ENCODE results near the gene RANGAP1. TPM values are rescaled to one million over a fixed set of nuclear protein-coding genes. Genes with fewer than 3 reads are reported as not detected.

The RANGAP1 gene
- total RNA-seq, 4 donors from 2014 or later: 35.5 to 42.7 (median 38.8) TPM

- Histone ChIP-seq H3K9me3 (no peaks in the 10 kb centered on the region), H3K4me3 (replicated peaks in 1 of 3) (no peak overlapping the region), H3K36me3 (peaks cover 48 to 56% of the 10 kb centered on the region in 2 donors), H3K27ac (no peak overlapping the region), H3K27me3 (no peaks in the 10 kb centered on the region), H3K4me1 (no peaks in the 10 kb centered on the region)
- intact Hi-C loops (cut with DNase I): no loop called here
- 92 to 93% methylated on average over 14 to 15 of the region's 15 CpGs for WGBS, 2 donors
- no peak for DNase-seq
- TF ChIP-seq, protein P1, sequence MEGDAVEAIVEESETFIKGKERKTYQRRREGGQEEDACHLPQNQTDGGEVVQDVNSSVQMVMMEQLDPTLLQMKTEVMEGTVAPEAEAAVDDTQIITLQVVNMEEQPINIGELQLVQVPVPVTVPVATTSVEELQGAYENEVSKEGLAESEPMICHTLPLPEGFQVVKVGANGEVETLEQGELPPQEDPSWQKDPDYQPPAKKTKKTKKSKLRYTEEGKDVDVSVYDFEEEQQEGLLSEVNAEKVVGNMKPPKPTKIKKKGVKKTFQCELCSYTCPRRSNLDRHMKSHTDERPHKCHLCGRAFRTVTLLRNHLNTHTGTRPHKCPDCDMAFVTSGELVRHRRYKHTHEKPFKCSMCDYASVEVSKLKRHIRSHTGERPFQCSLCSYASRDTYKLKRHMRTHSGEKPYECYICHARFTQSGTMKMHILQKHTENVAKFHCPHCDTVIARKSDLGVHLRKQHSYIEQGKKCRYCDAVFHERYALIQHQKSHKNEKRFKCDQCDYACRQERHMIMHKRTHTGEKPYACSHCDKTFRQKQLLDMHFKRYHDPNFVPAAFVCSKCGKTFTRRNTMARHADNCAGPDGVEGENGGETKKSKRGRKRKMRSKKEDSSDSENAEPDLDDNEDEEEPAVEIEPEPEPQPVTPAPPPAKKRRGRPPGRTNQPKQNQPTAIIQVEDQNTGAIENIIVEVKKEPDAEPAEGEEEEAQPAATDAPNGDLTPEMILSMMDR (IDR thresholded peaks at IDR 0.05): no peak
- no peak for TF ChIP-seq POLR2A (IDR thresholded peaks at IDR 0.05)
Measured at GRCh38 chr22:41332217-41332939, 46.4 kb upstream of the RANGAP1 start.

DNA sequence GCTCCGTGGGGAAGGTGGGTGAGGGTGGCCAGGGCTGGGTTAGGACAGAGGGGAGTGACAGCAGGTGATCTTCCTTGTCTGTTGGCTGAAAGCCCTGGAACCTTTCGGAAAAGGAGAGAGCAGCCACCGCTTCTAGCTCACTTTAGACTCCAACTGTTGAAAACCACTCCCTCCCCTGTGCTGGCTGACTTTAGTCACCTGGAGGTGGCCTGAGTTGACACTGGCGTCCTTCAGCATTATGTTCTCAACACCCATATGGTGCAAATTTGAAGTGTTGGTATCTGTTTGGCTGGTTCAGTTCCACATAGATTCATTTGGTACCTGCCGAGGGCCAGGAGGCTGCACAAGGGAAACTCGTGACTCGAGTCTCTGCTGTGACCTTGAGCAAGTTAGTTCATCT, 44.2 kb upstream of the RANGAP1 start:
- 98 to 100% methylated on average over 7 of the region's 7 CpGs for WGBS, 2 donors
- intact Hi-C loops (cut with DNase I): no loop called here
- Histone ChIP-seq H3K4me1 (no peaks in the 10 kb centered on the region), H3K4me3 (replicated peaks in 1 of 3) (no peak overlapping the region), H3K27ac (no peak overlapping the region), H3K9me3 (no peaks in the 10 kb centered on the region), H3K27me3 (no peaks in the 10 kb centered on the region), H3K36me3 (peaks cover 61 to 65% of the 10 kb centered on the region in 2 donors)
- no peak for DNase-seq
- TF ChIP-seq, protein P1 (IDR thresholded peaks at IDR 0.05): no peak
- no peak for TF ChIP-seq POLR2A (IDR thresholded peaks at IDR 0.05)

GRCh38 chr22:41327124-41327523, 41.1 kb upstream of the RANGAP1 start:
- no peaks in the 10 kb centered on the region for H3K27me3 ChIP-seq
- no peak overlapping the region for H3K27ac ChIP-seq
- DNase-seq: no peak
- WGBS, 2 donors: 88 to 92% methylated on average over 12 to 16 of the region's 16 CpGs
- TF ChIP-seq, protein P1 (IDR thresholded peaks at IDR 0.05): no peak
- no peak for TF ChIP-seq POLR2A (IDR thresholded peaks at IDR 0.05)
- intact Hi-C loops (cut with DNase I): no loop called here
- no peak overlapping the region for H3K4me3 ChIP-seq (replicated peaks in 1 of 3)
- no peaks in the 10 kb centered on the region for H3K9me3 ChIP-seq
- peaks cover 47 to 66% of the 10 kb centered on the region in 2 donors for H3K36me3 ChIP-seq
- H3K4me1 ChIP-seq: no peaks in the 10 kb centered on the region

- intact Hi-C loops (cut with DNase I): no loop called here
- no peak for DNase-seq
- Histone ChIP-seq H3K9me3 (no peaks in the 10 kb centered on the region), H3K27ac (peak overlapping the region in 1 of 3 donors; percentile 30), H3K4me3 (replicated peaks in 1 of 3) (no peak overlapping the region), H3K36me3 (peaks cover 33 to 55% of the 10 kb centered on the region in 2 donors), H3K27me3 (no peaks in the 10 kb centered on the region), H3K4me1 (peaks cover 7 to 10% of the 10 kb centered on the region in 2 donors)
- WGBS, 2 donors: 86 to 93% methylated on average over 5 of the region's 5 CpGs
- TF ChIP-seq, protein P1 (IDR thresholded peaks at IDR 0.05): no peak
- no peak for TF ChIP-seq POLR2A (IDR thresholded peaks at IDR 0.05)
Measured at GRCh38 chr22:41324821-41325528, 39.0 kb upstream of the RANGAP1 start.

All from thyroid gland (tissue), 4 donors.